ENCODE results near the gene ZNF879. TPM values are rescaled to one million over a fixed set of nuclear protein-coding genes. Genes with fewer than 3 reads are reported as not detected.

Gene ZNF879
- total RNA-seq, 1 donor from 2014 or later, result 4.4 TPM

DNA sequence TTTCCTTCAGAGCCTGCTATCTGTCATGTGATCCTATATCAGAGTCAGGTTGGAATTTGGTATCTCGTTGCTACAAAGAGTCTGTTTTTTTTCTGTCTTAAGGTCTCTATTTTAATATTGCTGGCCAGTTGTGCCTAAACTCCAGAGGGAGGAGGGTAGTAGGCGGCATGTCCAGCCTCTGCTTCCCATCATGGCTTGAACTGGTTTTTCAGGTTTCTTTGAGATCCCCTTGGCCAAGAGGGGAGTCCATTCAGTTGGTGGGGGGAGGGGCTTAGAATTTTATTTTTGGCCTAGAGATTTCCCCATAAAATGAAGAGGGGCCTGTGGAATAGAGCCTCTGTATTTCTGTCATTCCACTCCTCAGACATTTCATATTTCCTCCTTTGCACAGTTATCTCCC, 21.2 kb downstream of the ZNF879 start:
- no peak for DNase-seq (ENCODE audit: low read depth)
- no peak for TF ChIP-seq CTCF (IDR thresholded peaks at IDR 0.05; ENCODE audit: insufficient read depth, low read length, poor library complexity, severe bottlenecking)
- H3K27me3 ChIP-seq (ENCODE audit: control insufficient read depth, insufficient read depth, low read length), result no peaks in the 10 kb centered on the region
- no peaks in the 10 kb centered on the region for H3K36me3 ChIP-seq (ENCODE audit: control insufficient read depth, insufficient read depth, low read length)
- H3K4me3 ChIP-seq (ENCODE audit: low read depth, low read length), result no peak overlapping the region

GRCh38 chr5:179051784-179052183, 28.2 kb downstream of the ZNF879 start:
- TF ChIP-seq CTCF (IDR thresholded peaks at IDR 0.05; ENCODE audit: insufficient read depth, low read length, poor library complexity, severe bottlenecking), result no peak
- H3K4me3 ChIP-seq (ENCODE audit: low read depth, low read length), result no peak overlapping the region
- no peaks in the 10 kb centered on the region for H3K36me3 ChIP-seq (ENCODE audit: control insufficient read depth, insufficient read depth, low read length)
- no peak for DNase-seq (ENCODE audit: low read depth)
- H3K27me3 ChIP-seq (ENCODE audit: control insufficient read depth, insufficient read depth, low read length), result no peaks in the 10 kb centered on the region

DNA sequence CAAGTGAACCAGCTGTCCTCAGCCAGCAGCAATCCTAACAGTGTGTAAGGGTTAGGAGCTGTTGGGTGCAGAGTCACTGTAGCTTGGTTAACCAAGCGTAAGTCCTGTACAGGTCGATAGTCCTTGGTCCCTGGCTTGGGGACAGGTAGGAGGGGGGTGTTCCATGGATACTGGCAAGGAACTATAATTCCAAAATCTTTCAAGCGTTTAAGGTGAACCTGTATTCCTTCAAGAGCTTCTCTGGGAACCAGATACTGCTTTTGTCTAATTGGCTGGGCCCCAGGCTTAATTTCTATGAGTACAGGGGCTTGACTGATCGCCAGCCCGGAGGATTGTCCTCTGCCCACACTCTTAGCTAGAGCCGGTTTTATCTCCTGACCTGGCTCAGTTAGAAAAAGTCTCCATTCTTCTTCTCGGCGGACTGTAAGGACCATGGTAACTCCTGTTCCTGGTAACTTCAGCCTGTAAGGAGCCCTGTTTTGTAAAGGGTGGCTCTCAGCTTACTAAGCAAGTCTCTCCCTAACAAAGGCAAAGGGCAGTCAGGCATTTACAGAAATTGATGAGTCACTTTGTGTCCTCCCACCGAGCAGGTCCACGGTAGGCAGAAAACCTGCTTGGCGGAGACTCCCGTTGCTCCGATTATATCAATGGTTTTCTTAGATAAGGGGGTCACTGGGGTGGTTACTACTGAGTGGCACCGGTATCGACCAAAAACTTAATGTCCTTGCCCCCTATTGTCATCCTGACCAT, 30.6 kb downstream of the ZNF879 start:
- Histone ChIP-seq H3K36me3 (ENCODE audit: control insufficient read depth, insufficient read depth, low read length) (no peaks in the 10 kb centered on the region), H3K27me3 (ENCODE audit: control insufficient read depth, insufficient read depth, low read length) (no peaks in the 10 kb centered on the region), H3K4me3 (ENCODE audit: low read depth, low read length) (no peak overlapping the region)
- no peak for TF ChIP-seq CTCF (IDR thresholded peaks at IDR 0.05; ENCODE audit: insufficient read depth, low read length, poor library complexity, severe bottlenecking)
- DNase-seq (ENCODE audit: low read depth), result no peak

DNA sequence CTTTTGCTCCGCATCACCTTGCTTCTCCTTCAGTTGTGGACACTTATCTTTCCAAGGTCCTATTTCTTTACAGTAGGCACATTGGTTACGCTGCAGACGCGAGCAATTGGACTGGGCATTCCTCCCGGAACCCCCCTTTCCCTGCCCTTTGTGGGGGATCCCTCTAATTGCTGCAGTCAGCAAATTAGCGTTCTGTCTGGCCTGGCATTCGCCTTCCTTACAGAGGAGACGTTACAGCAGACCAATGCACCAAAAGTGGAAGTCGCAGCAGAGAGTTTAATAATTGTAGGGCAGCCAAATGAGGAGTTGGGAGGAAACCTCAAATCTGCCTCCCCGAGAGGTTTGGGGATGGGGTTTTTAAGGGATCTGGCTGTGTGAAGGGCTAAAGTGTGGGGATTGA, 31.3 kb downstream of the ZNF879 start:
- no peak for TF ChIP-seq CTCF (IDR thresholded peaks at IDR 0.05; ENCODE audit: insufficient read depth, low read length, poor library complexity, severe bottlenecking)
- Histone ChIP-seq H3K36me3 (ENCODE audit: control insufficient read depth, insufficient read depth, low read length) (no peaks in the 10 kb centered on the region), H3K4me3 (ENCODE audit: low read depth, low read length) (no peak overlapping the region), H3K27me3 (ENCODE audit: control insufficient read depth, insufficient read depth, low read length) (no peaks in the 10 kb centered on the region)
- DNase-seq (ENCODE audit: low read depth), result no peak

DNA sequence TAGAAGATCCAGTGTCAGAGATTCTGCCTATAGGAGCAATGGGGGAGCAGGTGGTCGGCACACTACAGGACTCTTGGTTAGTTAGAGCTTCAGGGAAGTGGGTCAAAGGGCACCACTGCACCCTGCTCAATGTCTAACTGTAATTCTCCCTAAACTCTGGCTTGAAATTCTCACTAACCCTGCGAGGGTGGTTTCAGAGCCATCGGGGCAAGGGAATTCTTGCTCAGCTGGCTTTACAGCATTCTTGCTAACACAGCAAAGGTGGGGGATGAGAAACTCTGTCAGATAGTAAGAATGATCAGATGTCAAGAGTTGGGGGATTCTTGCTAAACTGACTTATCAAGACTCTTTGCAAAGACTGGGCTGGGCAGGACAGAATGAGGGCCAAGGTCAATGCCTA, 31.8 kb downstream of the ZNF879 start:
- H3K27me3 ChIP-seq (ENCODE audit: control insufficient read depth, insufficient read depth, low read length), result no peaks in the 10 kb centered on the region
- H3K4me3 ChIP-seq (ENCODE audit: low read depth, low read length), result no peak overlapping the region
- no peaks in the 10 kb centered on the region for H3K36me3 ChIP-seq (ENCODE audit: control insufficient read depth, insufficient read depth, low read length)
- DNase-seq (ENCODE audit: low read depth), result no peak
- no peak for TF ChIP-seq CTCF (IDR thresholded peaks at IDR 0.05; ENCODE audit: insufficient read depth, low read length, poor library complexity, severe bottlenecking)

DNA sequence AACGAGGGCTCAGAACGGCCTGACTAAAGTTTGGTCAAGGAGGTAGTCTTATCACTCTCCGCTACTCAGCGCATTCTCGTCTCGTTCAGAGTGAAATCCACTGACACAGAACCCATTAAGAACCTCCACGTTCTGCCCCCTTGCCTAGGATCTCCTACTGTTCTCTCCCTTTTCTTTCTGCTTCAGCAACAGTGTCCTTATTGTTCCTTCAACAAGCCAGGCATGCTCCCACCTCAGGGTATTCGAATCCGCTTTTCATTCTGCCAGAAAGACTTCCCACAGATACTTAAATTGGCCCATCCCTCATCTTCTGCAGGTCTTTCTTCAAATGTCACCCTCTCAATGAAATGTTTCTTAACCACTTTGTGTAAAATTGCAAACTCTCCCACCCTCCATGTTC, 32.2 kb downstream of the ZNF879 start:
- no peak for TF ChIP-seq CTCF (IDR thresholded peaks at IDR 0.05; ENCODE audit: insufficient read depth, low read length, poor library complexity, severe bottlenecking)
- no peak for DNase-seq (ENCODE audit: low read depth)
- Histone ChIP-seq H3K27me3 (ENCODE audit: control insufficient read depth, insufficient read depth, low read length) (no peaks in the 10 kb centered on the region), H3K36me3 (ENCODE audit: control insufficient read depth, insufficient read depth, low read length) (no peaks in the 10 kb centered on the region), H3K4me3 (ENCODE audit: low read depth, low read length) (no peak overlapping the region)

Measured in kidney epithelial cell (primary cell).